Gastrocnemius medialis (tissue), 4 donors: ENCODE data around the gene FAM177B. TPM values are rescaled to one million over a fixed set of nuclear protein-coding genes. Genes with fewer than 3 reads are reported as not detected.
"Not testable (repeated sequence)": the region's sequence is repeated elsewhere in the genome, so short reads cannot be mapped to it uniquely, and the experiment has no call there.

ENCODE experiments used
- ATAC-seq, 2 donors: fragments of 150-250 bp; one replicate each; pipeline ENCODE4 v1.9.1; 2016
- DNase-seq, 2 donors: peaks; one replicate each; pipeline ENCODE4 v3.0.0-alpha.2; 2019
- H3K27ac ChIP-seq, 4 donors: fragments of 200-600 bp; sonication (generic); 1 replicate in 1 of 4; 2 replicates in 3 of 4; pipeline ENCODE4 v1.5.1; 2016 to 2018; ENCODE audit warnings: mild to moderate bottlenecking in 2 of 4, moderate library complexity in 1 of 4
- H3K27me3 ChIP-seq, 3 donors: fragments of 200-600 bp; sonication (generic) in 2 of 3; 1 replicate in 1 of 3; 2 replicates in 2 of 3; pipeline versions ENCODE4 v1.5.1 to v1.6.0; 2016 to 2019; ENCODE audit warnings: mild to moderate bottlenecking in 1 of 3, moderate library complexity in 1 of 3
- H3K36me3 ChIP-seq, 2 donors: fragments of 200-600 bp; sonication (generic) in 1 of 2; one replicate each; pipeline ENCODE4 v1.5.1; 2017 to 2018
- H3K4me1 ChIP-seq, 2 donors: fragments of 200-600 bp; sonication (generic) in 1 of 2; one replicate each; pipeline ENCODE4 v1.5.1; 2016 to 2017; ENCODE audit warnings: mild to moderate bottlenecking in 2 of 2
- H3K4me3 ChIP-seq, 4 donors: fragments of 200-600 bp; sonication (generic) in 3 of 4; 1 replicate in 1 of 4; 2 replicates in 3 of 4; pipeline ENCODE4 v1.5.1; 2016 to 2019; ENCODE audit warnings: mild to moderate bottlenecking in 2 of 4
- H3K9me3 ChIP-seq, 3 donors: fragments of 200-600 bp; sonication (generic) in 2 of 3; 1 replicate in 1 of 3; 2 replicates in 2 of 3; pipeline ENCODE4 v1.5.1; 2016 to 2019
- POLR2A ChIP-seq, 2 donors: fragments of 450-650 bp; IDR thresholded peaks; one replicate each; pipeline ENCODE4 v1.6.1; 2017; ENCODE audit warnings: antibody characterized with exemption in 2 of 2, mild to moderate bottlenecking in 2 of 2, moderate library complexity in 2 of 2
- in situ Hi-C, 4 donors: fragments of 200-750 bp; cut with MboI; loops; one replicate each; pipeline versions ENCODE4 v1.15.0 to v1.8.0; 2017; ENCODE audit warnings: low sequenced_read_pairs in 4 of 4
- intact Hi-C: fragments of 100-400 bp; cut with DNase I; formaldehyde crosslinking; loops from one replicate; pipeline ENCODE4 v1.15.1; 2023; ENCODE audit warnings: low total_unique reads
- total RNA-seq, 4 donors: library from RNA; depleted of rRNA; stranded (reverse); fragments of >200 nt; gene quantifications; one replicate each; pipeline versions ENCODE4 v1.1.0 to v1.2.3, GENCODE V29; 2016
- TF ChIP-seq, protein P1 (sequence below), 5 experiments: fragments of 450-650 bp in 3 of 5; fragments of 200-600 bp in 2 of 5; sonication (generic) in 2 of 5; IDR thresholded peaks in 4 of 5; conservative IDR thresholded peaks in 1 of 5; 1 replicate in 4 of 5; 2 replicates in 1 of 5; pipeline ENCODE4 v1.5.1; 2016 to 2019; ENCODE audit warnings: antibody characterized with exemption in 5 of 5, mild to moderate bottlenecking in 3 of 5, moderate library complexity in 3 of 5

Gene FAM177B
- total RNA-seq, 4 donors from 2014 or later = 0.39 TPM; not detected in 3

DNA sequence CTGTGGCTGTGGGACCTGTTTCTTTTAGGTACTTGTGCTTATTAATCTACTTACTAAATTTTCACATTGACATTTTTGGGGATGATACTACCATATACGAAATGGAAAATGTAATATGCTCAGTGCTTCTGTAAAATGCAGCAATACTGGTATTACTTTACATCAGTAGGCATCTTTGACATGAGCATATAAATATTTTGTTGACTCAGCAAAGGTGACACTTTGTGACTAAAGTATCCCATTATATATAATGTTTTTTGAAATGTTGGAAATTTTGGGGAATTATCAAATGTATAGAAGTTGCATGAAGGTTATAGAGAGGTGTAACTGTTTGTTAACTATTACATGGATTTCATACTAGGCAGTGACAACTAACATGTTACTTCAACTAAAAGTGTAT is 2.3 kb upstream of the FAM177B start:
- Histone ChIP-seq H3K9me3 (no peaks in the 10 kb centered on the region), H3K4me1 (no peaks in the 10 kb centered on the region), H3K36me3 (peaks cover 2 to 70% of the 10 kb centered on the region in 2 donors), H3K27ac (no peak overlapping the region), H3K4me3 (no peak overlapping the region), H3K27me3 (no peaks in the 10 kb centered on the region)
- ATAC-seq (no peak), DNase-seq (no peak)
- TF ChIP-seq, protein P1, sequence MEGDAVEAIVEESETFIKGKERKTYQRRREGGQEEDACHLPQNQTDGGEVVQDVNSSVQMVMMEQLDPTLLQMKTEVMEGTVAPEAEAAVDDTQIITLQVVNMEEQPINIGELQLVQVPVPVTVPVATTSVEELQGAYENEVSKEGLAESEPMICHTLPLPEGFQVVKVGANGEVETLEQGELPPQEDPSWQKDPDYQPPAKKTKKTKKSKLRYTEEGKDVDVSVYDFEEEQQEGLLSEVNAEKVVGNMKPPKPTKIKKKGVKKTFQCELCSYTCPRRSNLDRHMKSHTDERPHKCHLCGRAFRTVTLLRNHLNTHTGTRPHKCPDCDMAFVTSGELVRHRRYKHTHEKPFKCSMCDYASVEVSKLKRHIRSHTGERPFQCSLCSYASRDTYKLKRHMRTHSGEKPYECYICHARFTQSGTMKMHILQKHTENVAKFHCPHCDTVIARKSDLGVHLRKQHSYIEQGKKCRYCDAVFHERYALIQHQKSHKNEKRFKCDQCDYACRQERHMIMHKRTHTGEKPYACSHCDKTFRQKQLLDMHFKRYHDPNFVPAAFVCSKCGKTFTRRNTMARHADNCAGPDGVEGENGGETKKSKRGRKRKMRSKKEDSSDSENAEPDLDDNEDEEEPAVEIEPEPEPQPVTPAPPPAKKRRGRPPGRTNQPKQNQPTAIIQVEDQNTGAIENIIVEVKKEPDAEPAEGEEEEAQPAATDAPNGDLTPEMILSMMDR (IDR thresholded peaks at IDR 0.05 in 4 of 5, conservative IDR thresholded peaks at IDR 0.05 in 1 of 5) = no peak
- TF ChIP-seq POLR2A (IDR thresholded peaks at IDR 0.05) = no peak
- intact Hi-C loops (no loop called here), in situ Hi-C loops (no loop called here)

DNA sequence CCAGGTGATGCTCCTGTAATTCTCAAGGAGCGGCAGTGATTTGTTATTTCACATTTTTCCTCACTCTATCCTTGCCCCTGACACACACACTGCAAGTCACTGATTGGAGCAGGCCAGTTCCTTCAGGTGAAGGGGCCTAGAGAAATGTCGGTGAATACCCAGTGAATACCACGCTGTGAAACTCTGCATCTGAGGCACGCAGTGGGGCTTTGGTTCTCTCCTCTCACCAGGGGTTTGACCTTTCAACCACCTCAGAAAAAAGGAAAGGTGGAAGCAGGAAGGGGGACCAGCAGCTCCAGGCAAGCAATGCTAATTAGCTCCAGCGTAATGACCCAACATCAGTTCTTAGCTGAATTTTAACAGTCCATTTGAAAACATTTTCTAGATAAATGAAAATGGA is 532 bp upstream of the FAM177B start:
- intact Hi-C loops = no loop called here
- Histone ChIP-seq H3K27me3 (no peaks in the 10 kb centered on the region), H3K36me3 (peaks cover 0 to 53% of the 10 kb centered on the region in 2 donors), H3K4me3 (no peak overlapping the region), H3K4me1 (no peaks in the 10 kb centered on the region), H3K9me3 (no peaks in the 10 kb centered on the region), H3K27ac (no peak overlapping the region)
- in situ Hi-C loops = no loop called here
- TF ChIP-seq, protein P1 (IDR thresholded peaks at IDR 0.05 in 4 of 5, conservative IDR thresholded peaks at IDR 0.05 in 1 of 5) = no peak
- no peak for TF ChIP-seq POLR2A (IDR thresholded peaks at IDR 0.05)
- ATAC-seq (no peak), DNase-seq (no peak)

DNA sequence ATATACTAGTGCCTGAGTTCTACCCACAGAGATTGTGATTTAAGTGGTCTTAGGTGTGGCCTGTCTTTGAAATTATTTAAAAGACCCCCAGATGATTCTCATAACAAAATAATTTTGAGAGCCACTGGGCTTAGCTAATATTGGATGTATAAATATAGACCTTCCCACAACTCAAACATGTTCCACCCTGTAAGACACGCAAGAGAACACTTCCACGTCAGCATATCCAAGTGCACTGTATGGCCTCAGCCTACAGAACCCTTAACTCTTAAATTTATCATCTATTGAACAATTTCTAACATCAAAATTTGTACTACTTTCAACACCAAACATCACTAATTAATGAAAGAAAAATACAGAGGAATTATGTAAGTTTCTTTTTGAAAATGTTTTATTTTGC is 2.5 kb downstream of the FAM177B start:
- H3K27ac ChIP-seq = no peak overlapping the region
- no peaks in the 10 kb centered on the region for H3K27me3 ChIP-seq
- H3K4me1 ChIP-seq = no peaks in the 10 kb centered on the region
- no peak for ATAC-seq
- no peak for DNase-seq
- TF ChIP-seq POLR2A (IDR thresholded peaks at IDR 0.05) = no peak
- TF ChIP-seq, protein P1 (IDR thresholded peaks at IDR 0.05 in 4 of 5, conservative IDR thresholded peaks at IDR 0.05 in 1 of 5) = no peak
- in situ Hi-C loops (no loop called here), intact Hi-C loops (no loop called here)
- no peak overlapping the region for H3K4me3 ChIP-seq
- peaks cover 0 to 23% of the 10 kb centered on the region in 2 donors for H3K36me3 ChIP-seq
- no peaks in the 10 kb centered on the region for H3K9me3 ChIP-seq

DNA sequence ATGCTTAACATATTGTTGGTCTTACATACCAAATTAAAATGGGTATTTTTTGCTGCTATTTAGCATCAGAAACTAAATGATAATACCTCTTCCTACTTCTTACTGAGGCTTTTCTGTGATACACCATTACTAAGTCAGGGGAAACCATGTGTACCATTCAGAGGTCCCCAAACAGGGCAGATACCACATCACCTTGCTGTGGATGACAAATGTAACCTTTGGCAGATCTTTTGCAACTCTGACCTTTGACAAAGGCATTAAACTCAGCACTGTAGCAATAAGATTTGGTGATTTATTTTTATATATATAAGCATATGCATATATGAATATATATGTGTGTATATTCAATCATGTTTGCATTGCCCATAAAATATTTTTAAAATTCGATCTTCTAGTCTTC is 2.9 kb downstream of the FAM177B start:
- H3K36me3 ChIP-seq = peaks cover 0 to 18% of the 10 kb centered on the region in 2 donors
- H3K4me1 ChIP-seq = no peaks in the 10 kb centered on the region
- TF ChIP-seq, protein P1 (IDR thresholded peaks at IDR 0.05 in 4 of 5, conservative IDR thresholded peaks at IDR 0.05 in 1 of 5) = no peak
- TF ChIP-seq POLR2A (IDR thresholded peaks at IDR 0.05) = no peak
- no peak for ATAC-seq
- H3K4me3 ChIP-seq = no peak overlapping the region
- intact Hi-C loops = no loop called here
- no peak overlapping the region for H3K27ac ChIP-seq
- H3K9me3 ChIP-seq = no peaks in the 10 kb centered on the region
- in situ Hi-C loops = no loop called here
- DNase-seq = no peak
- H3K27me3 ChIP-seq = no peaks in the 10 kb centered on the region

DNA sequence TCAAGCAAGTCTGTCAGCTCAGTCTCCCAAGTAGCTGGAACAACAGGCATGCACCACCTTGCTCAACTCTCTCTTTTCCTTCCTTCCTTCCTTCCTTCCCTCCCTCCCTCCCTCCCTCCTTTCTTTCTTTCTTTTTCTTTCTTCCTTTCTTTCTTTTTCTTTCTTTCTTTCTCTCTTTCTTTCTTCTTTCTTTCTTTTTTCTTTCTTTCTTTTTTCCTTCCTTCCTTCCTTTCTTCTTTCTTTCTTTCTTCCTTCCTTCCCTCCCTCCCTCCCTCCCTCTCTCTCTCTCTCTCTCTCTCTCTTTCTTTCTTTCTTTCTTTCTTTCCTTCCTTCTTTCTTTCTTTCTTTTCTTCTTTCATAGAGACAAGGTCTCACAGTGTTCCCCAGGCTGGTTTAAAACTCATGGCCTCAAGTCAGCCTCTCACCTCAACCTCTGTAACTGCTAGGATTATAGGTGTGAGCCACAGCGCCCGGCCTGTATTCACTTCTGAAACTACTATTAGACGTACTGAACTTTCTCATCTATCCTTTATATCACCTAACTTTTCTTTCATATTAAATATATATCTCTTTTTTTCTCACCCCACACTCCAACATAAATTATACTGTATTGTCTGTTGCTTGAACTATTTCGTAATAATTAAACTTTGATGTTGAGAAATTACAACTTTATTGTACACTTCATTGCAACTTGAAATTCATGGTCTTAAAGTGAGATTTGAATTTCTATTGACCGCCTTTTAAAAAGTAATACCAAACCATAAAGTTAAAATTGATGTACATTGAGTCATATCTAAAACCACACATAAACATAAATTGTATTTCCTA is 4.8 kb downstream of the FAM177B start:
- H3K4me3 ChIP-seq, in situ Hi-C loops, H3K27me3 ChIP-seq, H3K9me3 ChIP-seq, ATAC-seq, intact Hi-C loops, H3K4me1 ChIP-seq, H3K27ac ChIP-seq, H3K36me3 ChIP-seq, DNase-seq: not testable (repeated sequence)
